Fibroblast of lung (primary cell): Measurements from ENCODE around the gene MOGAT1. TPM values are rescaled to one million over a fixed set of nuclear protein-coding genes. Genes with fewer than 3 reads are reported as not detected.
"Not testable (repeated sequence)": the region's sequence is repeated elsewhere in the genome, so short reads cannot be mapped to it uniquely, and the experiment has no call there.

Experiments used
- DNase-seq, 2 donors: peaks; one replicate each; pipeline versions ENCODE4 v3.0.0 to v3.0.0-alpha.2; 2010; ENCODE audit warnings: low read depth in 2 of 2
- H2AFZ ChIP-seq: 2 replicates; pipeline ENCODE4 v1.5.1; 2012; ENCODE audit warnings: low read length, control low read depth, inconsistent platforms
- H3K27ac ChIP-seq: 2 replicates; pipeline ENCODE4 v1.5.1; 2011; ENCODE audit warnings: low read length, control low read depth; ENCODE audit not compliant: insufficient read depth
- H3K27me3 ChIP-seq: 2 replicates; pipeline ENCODE4 v1.5.1; 2011; ENCODE audit warnings: mild to moderate bottlenecking, low read length; ENCODE audit not compliant: control insufficient read depth, insufficient read depth
- H3K36me3 ChIP-seq: 2 replicates; pipeline ENCODE4 v1.5.1; 2011; ENCODE audit warnings: low read length; ENCODE audit not compliant: control insufficient read depth, insufficient read depth
- H3K4me1 ChIP-seq: 2 replicates; pipeline ENCODE4 v1.5.1; 2011; ENCODE audit warnings: low read length; ENCODE audit not compliant: control insufficient read depth, insufficient read depth; ENCODE audit errors: extremely low read depth
- H3K4me2 ChIP-seq: 2 replicates; pipeline ENCODE4 v1.5.1; 2011; ENCODE audit warnings: low read length, control low read depth; ENCODE audit not compliant: insufficient read depth; ENCODE audit errors: extremely low read depth
- H3K4me3 ChIP-seq, 4 experiments: fragments of 200-600 bp in 1 of 4; sonication (generic) in 1 of 4; replicated peaks in 1 of 4; 2 replicates each; pipeline ENCODE4 v1.5.1; 2011 to 2016; ENCODE audit warnings: low read length in 4 of 4, low read depth in 3 of 4, mild to moderate bottlenecking in 3 of 4, control low read depth in 2 of 4, inconsistent platforms in 1 of 4, mixed read lengths in 1 of 4; ENCODE audit not compliant: insufficient read depth in 1 of 4; ENCODE audit errors: control extremely low read depth in 1 of 4
- H3K79me2 ChIP-seq: 2 replicates; pipeline ENCODE4 v1.5.1; 2012; ENCODE audit warnings: mild to moderate bottlenecking, low read length, inconsistent platforms; ENCODE audit not compliant: control insufficient read depth, insufficient read depth
- H3K9ac ChIP-seq: 2 replicates; pipeline ENCODE4 v1.5.1; 2011; ENCODE audit warnings: mild to moderate bottlenecking, low read length, control low read depth; ENCODE audit not compliant: insufficient read depth
- H3K9me3 ChIP-seq: 2 replicates; pipeline ENCODE4 v1.5.1; 2012; ENCODE audit warnings: low read depth, low read length; ENCODE audit not compliant: control insufficient read depth, insufficient read depth
- H4K20me1 ChIP-seq: 2 replicates; pipeline ENCODE4 v1.5.1; 2011; ENCODE audit warnings: low read length; ENCODE audit not compliant: control insufficient read depth, insufficient read depth; ENCODE audit errors: extremely low read depth
- EZH2 ChIP-seq: IDR thresholded peaks from 2 replicates; pipeline ENCODE4 v1.5.1; 2012; ENCODE audit warnings: low read length, control low read depth, mild to moderate bottlenecking; ENCODE audit errors: missing control alignments
- polyA plus RNA-seq, 2 donors: library from polyadenylated mRNA; depleted of rRNA in 1 of 2; stranded (reverse) in 1 of 2; unstranded in 1 of 2; fragments of >200 nt; gene quantifications; 2 replicates each; pipeline ENCODE4 v1.2.1, GENCODE V29; 2011 to 2012; ENCODE audit warnings: missing spikeins in 1 of 2
- total RNA-seq: library from RNA; depleted of rRNA; stranded (reverse); fragments of >200 nt; gene quantifications from 2 replicates; pipeline ENCODE4 v1.2.1, GENCODE V29; 2014
- TF ChIP-seq, protein P1 (sequence below), 2 donors: IDR thresholded peaks in 1 of 2; conservative IDR thresholded peaks in 1 of 2; 1 replicate in 1 of 2; 2 replicates in 1 of 2; pipeline ENCODE4 v1.5.1; 2011 to 2012; ENCODE audit warnings: low read length in 2 of 2, control low read depth in 1 of 2, inconsistent platforms in 1 of 2, low read depth in 1 of 2, mild to moderate bottlenecking in 1 of 2

The MOGAT1 gene
- total and polyA plus RNA-seq, 2 donors (not counting 1 experiment from before 2014, with no cell fraction given): not detected

DNA sequence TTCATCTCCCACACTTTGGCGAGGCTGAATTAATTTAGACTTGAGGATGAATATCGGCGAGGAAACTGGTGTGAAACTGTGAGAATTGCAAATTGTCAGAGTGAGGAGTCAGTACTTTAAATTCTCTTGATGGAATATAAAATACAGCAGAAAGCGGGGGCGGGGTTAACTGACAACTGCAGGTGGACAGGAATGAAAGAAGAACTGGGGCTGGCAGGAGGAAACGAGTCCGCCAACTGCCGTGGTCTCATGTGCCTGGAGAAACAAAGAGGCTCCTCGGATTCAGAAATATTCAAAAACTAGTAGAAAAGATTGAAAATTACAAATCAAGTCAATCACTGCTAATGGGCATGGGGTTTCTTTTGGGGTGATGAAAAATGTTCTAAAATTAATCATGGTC lies 44.3 kb downstream of the MOGAT1 start:
- no peak for DNase-seq
- no peaks in the 10 kb centered on the region for H3K9me3 ChIP-seq
- H3K4me1 ChIP-seq: peaks cover 6% of the 10 kb centered on the region
- H3K27me3 ChIP-seq: no peaks in the 10 kb centered on the region
- TF ChIP-seq, protein P1, sequence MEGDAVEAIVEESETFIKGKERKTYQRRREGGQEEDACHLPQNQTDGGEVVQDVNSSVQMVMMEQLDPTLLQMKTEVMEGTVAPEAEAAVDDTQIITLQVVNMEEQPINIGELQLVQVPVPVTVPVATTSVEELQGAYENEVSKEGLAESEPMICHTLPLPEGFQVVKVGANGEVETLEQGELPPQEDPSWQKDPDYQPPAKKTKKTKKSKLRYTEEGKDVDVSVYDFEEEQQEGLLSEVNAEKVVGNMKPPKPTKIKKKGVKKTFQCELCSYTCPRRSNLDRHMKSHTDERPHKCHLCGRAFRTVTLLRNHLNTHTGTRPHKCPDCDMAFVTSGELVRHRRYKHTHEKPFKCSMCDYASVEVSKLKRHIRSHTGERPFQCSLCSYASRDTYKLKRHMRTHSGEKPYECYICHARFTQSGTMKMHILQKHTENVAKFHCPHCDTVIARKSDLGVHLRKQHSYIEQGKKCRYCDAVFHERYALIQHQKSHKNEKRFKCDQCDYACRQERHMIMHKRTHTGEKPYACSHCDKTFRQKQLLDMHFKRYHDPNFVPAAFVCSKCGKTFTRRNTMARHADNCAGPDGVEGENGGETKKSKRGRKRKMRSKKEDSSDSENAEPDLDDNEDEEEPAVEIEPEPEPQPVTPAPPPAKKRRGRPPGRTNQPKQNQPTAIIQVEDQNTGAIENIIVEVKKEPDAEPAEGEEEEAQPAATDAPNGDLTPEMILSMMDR (conservative IDR thresholded peaks at IDR 0.05 in 1 of 2, IDR thresholded peaks at IDR 0.05 in 1 of 2; ENCODE audit: low read depth in 1 of 2, low read length in 2 of 2): no peak
- TF ChIP-seq EZH2: no peak
- no peak overlapping the region for H3K27ac ChIP-seq
- H2AFZ ChIP-seq: no peak overlapping the region
- H4K20me1 ChIP-seq: no peaks in the 10 kb centered on the region
- no peaks in the 10 kb centered on the region for H3K36me3 ChIP-seq
- no peak overlapping the region for H3K9ac ChIP-seq
- no peak overlapping the region for H3K4me3 ChIP-seq
- no peaks in the 10 kb centered on the region for H3K79me2 ChIP-seq
- H3K4me2 ChIP-seq: no peak overlapping the region

DNA sequence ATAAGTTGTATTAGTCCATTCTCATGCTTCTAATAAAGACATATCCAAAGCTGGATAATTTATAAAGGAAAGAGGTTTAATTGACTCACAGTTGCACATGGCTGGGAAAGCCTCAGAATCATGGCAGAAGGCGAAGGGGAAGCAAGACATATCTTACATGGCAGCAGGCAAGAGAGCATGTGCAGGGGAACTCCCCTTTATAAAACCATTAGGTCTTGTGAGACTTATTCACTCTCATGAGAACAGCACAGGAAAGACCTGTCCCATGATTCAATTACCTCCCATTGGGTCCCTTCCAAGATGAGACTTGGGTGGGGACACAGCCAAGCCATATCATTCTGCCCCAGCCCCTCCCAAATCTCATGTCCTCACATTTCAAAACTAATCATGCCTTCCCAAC lies 48.3 kb downstream of the MOGAT1 start:
- H3K36me3 ChIP-seq, H3K4me3 ChIP-seq, H3K27me3 ChIP-seq, H3K9me3 ChIP-seq, H3K79me2 ChIP-seq, H3K4me2 ChIP-seq, H3K27ac ChIP-seq, DNase-seq, H3K4me1 ChIP-seq, H3K9ac ChIP-seq, H2AFZ ChIP-seq, H4K20me1 ChIP-seq: not testable (repeated sequence)

DNA sequence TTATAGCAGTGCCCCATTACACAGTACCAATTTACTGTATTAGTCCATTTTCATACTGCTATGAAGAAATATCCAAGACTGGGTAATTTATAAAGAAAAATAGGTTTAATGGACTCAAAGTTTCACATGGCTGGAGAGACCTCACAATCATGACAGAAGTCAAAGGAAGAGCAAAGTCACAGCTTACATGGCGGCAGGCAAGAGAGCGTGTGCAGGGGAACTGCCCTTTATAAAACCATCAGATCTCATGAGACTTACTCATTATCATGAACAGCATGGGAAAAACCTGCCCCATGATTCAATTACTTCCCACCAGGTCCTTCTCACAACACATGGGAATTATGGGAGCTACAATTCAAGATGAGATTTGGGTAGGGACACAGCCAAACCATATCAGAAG lies 50.1 kb downstream of the MOGAT1 start:
- not testable (repeated sequence) for H3K27me3 ChIP-seq, H3K9me3 ChIP-seq, H3K4me3 ChIP-seq, H4K20me1 ChIP-seq, H3K4me1 ChIP-seq, H3K27ac ChIP-seq, H3K9ac ChIP-seq, H3K79me2 ChIP-seq, DNase-seq, H3K36me3 ChIP-seq, H3K4me2 ChIP-seq, H2AFZ ChIP-seq

DNA sequence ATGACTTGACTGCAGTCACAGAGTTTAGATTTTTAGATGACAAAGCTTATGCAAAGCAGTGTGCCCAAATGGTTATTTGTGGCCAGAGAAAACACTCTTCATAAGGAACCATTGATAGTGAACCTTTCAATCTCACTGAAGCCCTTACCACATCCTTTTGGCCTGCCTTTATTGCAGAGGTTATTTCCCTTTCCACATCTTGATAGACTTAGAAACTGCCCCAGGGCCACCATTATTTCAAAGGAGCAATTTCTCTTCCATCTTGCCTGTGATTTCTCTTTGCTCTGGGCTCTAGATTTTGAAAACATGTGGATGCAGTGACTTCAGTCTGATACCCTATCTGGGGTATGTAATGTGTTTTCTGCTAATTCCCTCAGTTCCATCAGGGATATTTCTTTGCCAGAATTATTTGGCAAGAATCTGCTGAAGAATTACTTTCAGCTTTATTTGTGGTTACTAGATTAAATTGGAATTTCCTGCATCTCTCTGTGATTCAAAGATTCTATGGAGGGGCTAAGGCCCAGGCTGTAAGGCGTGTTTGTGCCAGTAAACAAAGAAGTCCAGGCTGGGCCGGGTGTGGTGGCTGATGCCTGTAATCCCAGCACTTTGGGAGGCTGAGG lies 51.0 kb downstream of the MOGAT1 start:
- Histone ChIP-seq H3K9me3 (no peaks in the 10 kb centered on the region), H3K79me2 (no peaks in the 10 kb centered on the region), H3K9ac (no peak overlapping the region), H3K27ac (no peak overlapping the region), H2AFZ (no peak overlapping the region), H3K27me3 (no peaks in the 10 kb centered on the region), H3K4me1 (peaks cover 2% of the 10 kb centered on the region), H3K36me3 (no peaks in the 10 kb centered on the region), H4K20me1 (no peaks in the 10 kb centered on the region), H3K4me3 (no peak overlapping the region), H3K4me2 (no peak overlapping the region)
- TF ChIP-seq EZH2: no peak
- DNase-seq: peak; percentile 79 to 88
